PC-9 (cell line): ENCODE measurements around the gene C13orf46. TPM values are rescaled to one million over a fixed set of nuclear protein-coding genes. Genes with fewer than 3 reads are reported as not detected.

Source experiments
- BruUV-seq: library from RNA; stranded (reverse); fragments of 400-500 nt; replicated peaks from 2 replicates; lab custom pipeline; 2021; lab: Mats Ljungman, UMichigan
- CTCF ChIA-PET: fragments of 300-600 bp; sonication (Branson Sonifier 250); formaldehyde crosslinking; loops from one replicate; lab custom pipeline; 2022; ENCODE audit warnings: antibody characterized with exemption; lab: Charles Lee
- POLR2A ChIA-PET: fragments of 300-600 bp; sonication (Branson Sonifier 250); formaldehyde crosslinking; loops from one replicate; lab custom pipeline; 2022; ENCODE audit warnings: antibody characterized with exemption; ENCODE audit not compliant: unreplicated experiment; lab: Charles Lee
- DNase-seq, 2 experiments: peaks; one replicate each; pipeline versions ENCODE4 v3.0.0 to v3.0.0-alpha.2; 2015 to 2022; ENCODE audit warnings: mixed read lengths in 1 of 2
- H2AFZ ChIP-seq: fragments of 200-600 bp; sonication (generic); 2 replicates; pipeline ENCODE4 v1.8.1; 2017; ENCODE audit warnings: antibody characterized with exemption
- H3F3A ChIP-seq: fragments of 200-600 bp; sonication (generic); 2 replicates; pipeline ENCODE4 v1.8.1; 2017; ENCODE audit warnings: antibody characterized with exemption, mild to moderate bottlenecking, low read depth; ENCODE audit not compliant: insufficient read depth
- H3K27ac ChIP-seq: fragments of 200-600 bp; sonication (generic); 2 replicates; pipeline ENCODE4 v1.6.1; 2016; ENCODE audit warnings: mixed run types
- H3K27me3 ChIP-seq: fragments of 200-600 bp; sonication (generic); 2 replicates; pipeline ENCODE4 v1.6.1; 2016; ENCODE audit warnings: low read depth, mixed run types; ENCODE audit not compliant: insufficient read depth
- H3K36me3 ChIP-seq: fragments of 200-600 bp; sonication (generic); 2 replicates; pipeline ENCODE4 v1.6.1; 2016; ENCODE audit warnings: low read depth, mixed run types
- H3K4me1 ChIP-seq: fragments of 200-600 bp; sonication (generic); replicated peaks from 2 replicates; pipeline ENCODE4 v1.6.1; 2016; ENCODE audit warnings: mixed run types; ENCODE audit not compliant: insufficient read depth
- H3K4me2 ChIP-seq: fragments of 200-600 bp; sonication (generic); 2 replicates; pipeline ENCODE4 v1.6.1; 2017; ENCODE audit warnings: mixed run types
- H3K4me3 ChIP-seq: fragments of 200-600 bp; sonication (generic); 2 replicates; pipeline ENCODE4 v1.6.1; 2016; ENCODE audit warnings: mixed run types
- H3K79me2 ChIP-seq: fragments of 200-600 bp; sonication (generic); 2 replicates; pipeline ENCODE4 v1.6.1; 2017; ENCODE audit warnings: low read depth, mixed run types
- H3K9me2 ChIP-seq: fragments of 200-600 bp; sonication (generic); 2 replicates; pipeline ENCODE4 v1.8.1; 2017; ENCODE audit warnings: mild to moderate bottlenecking; ENCODE audit not compliant: insufficient read depth
- H3K9me3 ChIP-seq: fragments of 200-600 bp; sonication (generic); 2 replicates; pipeline ENCODE4 v1.8.1; 2016; ENCODE audit warnings: low read depth; ENCODE audit not compliant: insufficient read depth
- H4K20me1 ChIP-seq: fragments of 200-600 bp; sonication (generic); 2 replicates; pipeline ENCODE4 v1.8.1; 2017; ENCODE audit not compliant: insufficient read depth
- CTCF ChIP-seq: fragments of 200-600 bp; sonication (generic); conservative IDR thresholded peaks from 2 replicates; pipeline ENCODE4 v1.6.1; 2017; ENCODE audit warnings: mixed run types, antibody characterized with exemption, mild to moderate bottlenecking, moderate library complexity
- EZH2 ChIP-seq: fragments of 200-600 bp; sonication (generic); IDR thresholded peaks from 2 replicates; pipeline ENCODE4 v1.8.0; 2017; ENCODE audit warnings: antibody characterized with exemption, low read depth
- intact Hi-C: fragments of 100-400 bp; cut with micrococcal nuclease; formaldehyde crosslinking; loops from one replicate; pipeline ENCODE4 v1.10.0; 2022; ENCODE audit not compliant: unreplicated experiment
- total RNA-seq: library from RNA; stranded (reverse); gene quantifications from 2 replicates; pipeline ENCODE4 v1.2.3, GENCODE V29; 2021

C13orf46 gene
- total RNA-seq, 1 experiment from 2014 or later = 1.5 TPM

DNA sequence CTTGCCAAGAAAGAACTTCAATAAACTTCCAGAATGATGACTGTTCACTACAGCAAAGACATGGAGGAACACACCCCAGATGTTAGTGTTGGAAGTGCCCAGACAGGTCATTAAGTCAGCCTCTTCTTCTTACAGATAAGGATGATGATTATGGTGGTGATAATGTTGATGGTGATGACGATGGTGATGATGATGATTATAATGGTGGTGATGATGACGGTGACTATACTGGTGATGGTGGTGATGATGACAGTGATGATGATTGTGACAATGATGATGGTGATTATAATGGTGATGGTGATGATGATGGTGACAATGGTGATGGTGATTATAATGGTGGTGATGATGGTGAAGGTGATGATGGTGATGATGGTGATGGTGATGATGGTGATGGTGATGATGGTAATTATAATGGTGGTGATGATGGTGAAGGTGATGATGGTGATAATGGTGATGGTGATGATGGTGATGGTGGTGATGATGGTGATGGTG is 8.4 kb downstream of the C13orf46 start:
- no peaks in the 10 kb centered on the region for H3K79me2 ChIP-seq
- POLR2A ChIA-PET = no interaction called here
- DNase-seq = no peak
- no peak overlapping the region for H3K4me2 ChIP-seq
- no peaks in the 10 kb centered on the region for H3K36me3 ChIP-seq
- no TSS peak for BruUV-seq
- no peak overlapping the region for H3K27ac ChIP-seq
- H3K9me3 ChIP-seq = peaks cover 1% of the 10 kb centered on the region; the same call in 1 of the 2 replicates
- intact Hi-C loops = no loop called here
- no peak overlapping the region for H2AFZ ChIP-seq
- no peaks in the 10 kb centered on the region for H3K9me2 ChIP-seq
- no peaks in the 10 kb centered on the region for H4K20me1 ChIP-seq
- peaks cover 9% of the 10 kb centered on the region for H3K4me1 ChIP-seq
- no peaks in the 10 kb centered on the region for H3K27me3 ChIP-seq
- H3K4me3 ChIP-seq = no peak overlapping the region
- CTCF ChIA-PET = no interaction called here
- TF ChIP-seq CTCF (no peak), EZH2 (no peak)
- peaks cover under 1% of the 10 kb centered on the region; the same call in 1 of the 2 replicates for H3F3A ChIP-seq

- ChIA-PET CTCF (no interaction called here), POLR2A (no interaction called here)
- H3K36me3 ChIP-seq = no peaks in the 10 kb centered on the region
- no peaks in the 10 kb centered on the region for H3K4me1 ChIP-seq
- H3K79me2 ChIP-seq = no peaks in the 10 kb centered on the region
- no peak overlapping the region for H3K4me2 ChIP-seq
- DNase-seq = no peak
- H2AFZ ChIP-seq = no peak overlapping the region
- TF ChIP-seq CTCF (no peak), EZH2 (no peak)
- intact Hi-C loops = no loop called here
- BruUV-seq = no TSS peak
- no peaks in the 10 kb centered on the region for H3K27me3 ChIP-seq
- no peak overlapping the region for H3K4me3 ChIP-seq
- no peak overlapping the region for H3K27ac ChIP-seq
- H3F3A ChIP-seq = no peaks in the 10 kb centered on the region
- no peaks in the 10 kb centered on the region for H4K20me1 ChIP-seq
- H3K9me3 ChIP-seq = peaks cover 11% of the 10 kb centered on the region; the same call in 1 of the 2 replicates
- H3K9me2 ChIP-seq = no peaks in the 10 kb centered on the region
These were observed 9.5 kb downstream of the C13orf46 start for GRCh38 chr13:113964251-113964995.

DNA sequence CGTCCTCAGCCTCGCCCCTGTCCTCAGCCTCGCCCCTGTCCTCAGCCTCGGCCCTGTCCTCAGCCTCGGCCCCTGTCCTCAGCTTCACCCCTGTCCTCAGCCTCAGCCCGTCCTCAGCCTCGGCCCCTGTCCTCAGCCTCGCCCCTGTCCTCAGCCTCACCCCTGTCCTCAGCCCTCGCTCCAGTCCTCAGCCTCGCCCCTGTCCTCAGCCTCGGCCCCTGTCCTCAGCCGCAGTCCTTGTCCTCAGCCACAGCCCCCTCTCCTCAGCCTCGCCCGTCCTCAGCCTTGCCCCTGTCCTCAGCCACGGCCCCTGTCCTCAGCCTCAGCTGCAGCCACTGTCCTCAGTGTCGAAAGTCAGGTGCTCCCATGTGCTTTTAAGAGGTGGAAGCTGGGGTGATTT is 10.5 kb downstream of the C13orf46 start:
- H3K36me3 ChIP-seq = no peaks in the 10 kb centered on the region
- no peak for DNase-seq
- CTCF ChIA-PET = no interaction called here
- H3K9me3 ChIP-seq = peaks cover 16% of the 10 kb centered on the region; the same call in 1 of the 2 replicates
- H2AFZ ChIP-seq = no peak overlapping the region
- POLR2A ChIA-PET = no interaction called here
- no peaks in the 10 kb centered on the region for H4K20me1 ChIP-seq
- intact Hi-C loops = no loop called here
- no peaks in the 10 kb centered on the region for H3K27me3 ChIP-seq
- H3K79me2 ChIP-seq = no peaks in the 10 kb centered on the region
- no peaks in the 10 kb centered on the region for H3K4me1 ChIP-seq
- H3F3A ChIP-seq = 0 out of 2 replicates have a peak, but pooled peaks cover 4% of the 10 kb centered on the region
- H3K9me2 ChIP-seq = no peaks in the 10 kb centered on the region
- H3K4me2 ChIP-seq = no peak overlapping the region
- no peak overlapping the region for H3K4me3 ChIP-seq
- H3K27ac ChIP-seq = no peak overlapping the region
- TF ChIP-seq CTCF = no peak
- no peak for TF ChIP-seq EZH2
- BruUV-seq = no TSS peak
